ENCODE data around the gene ZNF80.

DNA sequence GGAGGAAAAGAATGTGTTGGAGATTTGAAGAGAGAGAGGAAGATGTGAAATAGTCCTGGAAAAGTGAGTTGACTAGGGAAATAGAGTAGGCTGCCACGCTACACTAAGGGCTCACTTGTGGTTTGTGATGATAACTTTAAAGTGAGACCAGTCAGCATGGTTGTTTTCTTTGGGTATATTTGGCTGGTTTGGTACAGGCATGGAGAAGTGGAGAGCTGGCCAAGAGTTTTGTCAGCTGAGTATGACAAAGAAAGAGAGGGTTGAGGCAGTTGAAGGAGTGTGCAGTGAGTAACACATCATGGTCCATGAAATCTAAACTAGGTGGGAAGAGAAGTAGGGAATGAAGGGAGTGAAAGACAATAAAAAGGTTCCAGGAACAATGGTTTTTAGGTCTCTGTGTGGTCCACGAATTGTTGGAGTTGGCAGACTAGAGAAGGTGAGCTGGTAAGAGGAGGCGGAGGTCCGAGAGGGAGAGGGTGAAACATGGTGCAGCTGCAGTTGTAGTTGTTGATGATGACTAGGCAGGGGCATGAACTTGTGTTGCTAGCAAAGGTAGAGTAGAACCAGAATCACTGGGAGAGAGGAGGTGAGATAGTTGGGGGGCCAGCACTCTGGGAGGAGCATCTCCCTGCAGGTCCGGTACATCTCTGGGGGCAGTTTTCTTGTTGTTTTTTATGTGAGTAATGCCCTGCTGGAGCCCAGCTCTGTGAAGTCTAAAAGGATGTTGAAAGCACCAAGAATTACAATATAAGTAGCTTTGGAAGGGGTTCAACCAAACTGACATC, 21.0 kb downstream of the ZNF80 start:
- TF ChIP-seq EZH2 (optimal IDR thresholded peaks at IDR 0.05; ENCODE audit: low read depth, low read length) (no peak), EZH2phosphoT487 (IDR thresholded peaks at IDR 0.05; ENCODE audit: low read length) (no peak)
- TF ChIP-seq, protein P1, sequence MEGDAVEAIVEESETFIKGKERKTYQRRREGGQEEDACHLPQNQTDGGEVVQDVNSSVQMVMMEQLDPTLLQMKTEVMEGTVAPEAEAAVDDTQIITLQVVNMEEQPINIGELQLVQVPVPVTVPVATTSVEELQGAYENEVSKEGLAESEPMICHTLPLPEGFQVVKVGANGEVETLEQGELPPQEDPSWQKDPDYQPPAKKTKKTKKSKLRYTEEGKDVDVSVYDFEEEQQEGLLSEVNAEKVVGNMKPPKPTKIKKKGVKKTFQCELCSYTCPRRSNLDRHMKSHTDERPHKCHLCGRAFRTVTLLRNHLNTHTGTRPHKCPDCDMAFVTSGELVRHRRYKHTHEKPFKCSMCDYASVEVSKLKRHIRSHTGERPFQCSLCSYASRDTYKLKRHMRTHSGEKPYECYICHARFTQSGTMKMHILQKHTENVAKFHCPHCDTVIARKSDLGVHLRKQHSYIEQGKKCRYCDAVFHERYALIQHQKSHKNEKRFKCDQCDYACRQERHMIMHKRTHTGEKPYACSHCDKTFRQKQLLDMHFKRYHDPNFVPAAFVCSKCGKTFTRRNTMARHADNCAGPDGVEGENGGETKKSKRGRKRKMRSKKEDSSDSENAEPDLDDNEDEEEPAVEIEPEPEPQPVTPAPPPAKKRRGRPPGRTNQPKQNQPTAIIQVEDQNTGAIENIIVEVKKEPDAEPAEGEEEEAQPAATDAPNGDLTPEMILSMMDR (IDR thresholded peaks at IDR 0.05; ENCODE audit: low read length) = no peak

Data from MM.1S (cell line).